Stimulated activated CD4-positive, alpha-beta T cell treated with anti-CD3 and anti-CD28 coated beads, Interleukin-1b, Interleukin-23, amount 100 ng/mL, for 24 hours (primary cell): Measurements from ENCODE around the gene GAK.
"Not testable (repeated sequence)": the region's sequence is repeated elsewhere in the genome, so short reads cannot be mapped to it uniquely, and the experiment has no call there.

ENCODE experiments used
- DNase-seq, 4 experiments: peaks; one replicate each; pipeline ENCODE4 v3.0.0-alpha.2; 2020; ENCODE audit warnings: low read depth in 4 of 4, low spot score in 1 of 4

GAK gene

GRCh38 chr4:952881-953573, 20.9 kb upstream of the GAK start:
- no peak for DNase-seq

- no peak for DNase-seq
Observed at GRCh38 chr4:951594-952468, 19.7 kb upstream of the GAK start.

DNA sequence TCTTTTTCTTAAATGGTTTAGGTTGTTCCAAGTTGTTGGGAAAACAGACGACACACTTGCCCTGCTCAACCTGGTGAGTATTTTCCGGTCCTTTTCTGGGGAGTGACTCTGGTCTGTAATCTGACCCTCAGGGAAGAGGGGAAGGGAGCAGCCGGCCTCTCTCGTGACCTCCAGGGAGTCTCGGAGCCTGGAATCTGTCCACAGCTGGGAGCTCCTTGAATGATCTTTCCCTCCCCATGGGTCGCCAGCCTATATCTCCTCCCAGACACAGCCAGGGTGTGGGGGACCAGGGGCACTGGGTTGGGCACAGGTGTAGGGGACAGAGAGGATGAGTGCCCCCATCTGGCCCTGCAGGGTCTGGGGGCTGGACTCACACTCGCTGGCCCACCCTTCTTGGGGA, 19.1 kb upstream of the GAK start:
- DNase-seq: no peak

DNA sequence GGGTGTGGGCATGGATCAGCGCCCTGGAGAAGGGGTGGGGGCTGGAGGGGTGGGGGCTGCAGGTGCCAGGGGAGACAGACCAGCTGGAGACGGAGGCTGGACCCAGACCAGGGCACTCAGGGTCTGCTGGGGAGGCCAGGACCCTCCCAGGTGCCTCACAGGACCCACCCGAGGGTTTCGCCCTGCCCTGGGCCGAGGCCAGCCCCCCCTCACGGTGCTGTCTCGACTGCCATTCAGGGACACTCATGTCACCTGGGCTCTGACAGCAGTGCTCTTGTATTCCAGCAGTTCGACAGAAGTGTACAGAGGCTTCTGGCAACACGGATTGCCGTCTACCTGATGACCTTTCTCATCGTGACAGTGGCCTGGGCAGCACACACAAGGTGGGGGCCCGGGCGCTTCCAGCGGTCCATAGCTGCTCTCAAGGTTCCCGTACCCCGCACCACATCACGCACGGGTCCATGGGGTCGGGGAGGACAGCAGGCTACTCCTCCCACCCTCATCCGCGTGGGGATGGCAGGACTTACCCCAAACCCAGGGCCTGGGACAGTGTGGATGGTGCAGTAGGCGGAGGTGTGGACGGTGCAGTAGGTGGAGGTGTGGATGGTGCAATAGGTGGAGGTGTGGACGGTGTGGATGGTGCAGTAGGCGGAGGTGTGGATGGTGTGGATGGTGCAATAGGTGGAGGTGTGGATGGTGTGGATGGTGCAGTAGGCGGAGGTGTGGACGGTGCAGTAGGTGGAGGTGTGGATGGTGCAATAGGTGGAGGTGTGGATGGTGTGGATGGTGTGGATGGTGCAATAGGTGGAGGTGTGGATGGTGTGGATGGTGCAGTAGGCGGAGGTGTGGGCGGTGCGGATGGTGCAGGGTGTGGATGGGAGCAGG, 18.3 kb upstream of the GAK start:
- DNase-seq: no peak

DNA sequence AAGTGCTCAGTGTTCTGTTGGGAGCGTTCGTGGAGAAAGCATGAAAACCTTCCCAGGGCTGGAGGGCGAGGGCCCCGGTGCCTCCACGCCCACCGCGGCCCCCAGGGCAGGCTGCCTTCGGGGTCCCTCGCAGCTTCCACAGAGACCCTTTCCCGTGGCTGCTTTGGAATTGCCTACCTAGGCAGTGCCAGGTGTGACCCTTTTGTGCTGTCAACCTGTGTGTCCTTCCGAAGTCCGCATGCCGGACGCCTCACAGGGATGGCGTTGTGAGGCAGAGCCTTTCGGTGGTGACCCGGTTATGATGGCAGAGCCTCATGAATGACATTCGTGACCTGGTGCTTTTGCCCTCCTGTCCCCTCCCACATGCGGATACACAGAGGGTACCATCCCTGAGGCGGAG, 17.5 kb upstream of the GAK start:
- DNase-seq: no peak

- no peak for DNase-seq
Observed at GRCh38 chr4:948936-949300, 16.8 kb upstream of the GAK start.

DNA sequence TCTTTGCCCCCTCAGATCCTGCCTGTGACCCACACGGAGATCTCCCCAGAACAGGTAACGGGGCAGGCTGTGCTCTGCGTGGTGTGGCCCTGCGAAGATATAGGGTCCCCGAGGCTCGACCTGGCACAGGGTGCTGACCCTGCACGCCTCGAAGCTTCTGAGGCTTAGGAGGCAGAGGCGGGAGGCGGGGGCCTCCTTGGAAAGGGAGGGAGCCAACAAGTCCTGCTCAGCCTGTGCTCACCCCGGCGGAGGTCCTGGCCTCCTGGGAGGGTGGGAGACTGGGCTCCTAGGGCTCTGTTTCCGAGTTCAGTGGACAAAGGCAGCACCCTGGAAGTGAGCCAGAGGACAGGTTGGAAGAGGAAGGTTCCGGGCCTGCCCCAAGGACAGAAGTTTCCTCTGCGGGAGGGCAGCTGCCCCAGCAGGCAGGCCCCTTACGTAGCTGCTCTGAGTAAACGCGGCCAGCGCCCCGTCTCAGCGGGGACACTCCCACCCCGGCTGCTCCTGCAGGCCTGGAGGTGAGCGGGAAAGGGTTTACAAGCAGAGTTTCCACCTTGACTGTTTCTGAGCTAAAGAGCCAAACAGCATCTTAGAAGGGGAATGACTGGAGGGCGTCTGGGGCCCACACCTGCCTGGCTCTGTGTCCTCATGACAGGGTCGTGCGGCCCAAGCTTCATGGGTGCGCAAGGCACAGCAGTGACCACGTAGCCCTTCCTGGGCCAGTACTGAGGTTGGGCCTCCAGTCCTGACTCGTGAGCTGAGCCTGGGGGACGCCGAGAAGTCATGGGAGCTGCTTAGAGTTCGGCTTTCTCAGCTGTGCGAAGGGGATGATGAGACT, 16.2 kb upstream of the GAK start:
- no peak for DNase-seq

GRCh38 chr4:947491-947971, 15.4 kb upstream of the GAK start:
- no peak for DNase-seq

GRCh38 chr4:946517-947471, 14.7 kb upstream of the GAK start:
- DNase-seq: no peak

GRCh38 chr4:946103-946450, 14.0 kb upstream of the GAK start:
- no peak for DNase-seq

- DNase-seq: no peak
Observed at GRCh38 chr4:945274-946102, 13.4 kb upstream of the GAK start.

DNA sequence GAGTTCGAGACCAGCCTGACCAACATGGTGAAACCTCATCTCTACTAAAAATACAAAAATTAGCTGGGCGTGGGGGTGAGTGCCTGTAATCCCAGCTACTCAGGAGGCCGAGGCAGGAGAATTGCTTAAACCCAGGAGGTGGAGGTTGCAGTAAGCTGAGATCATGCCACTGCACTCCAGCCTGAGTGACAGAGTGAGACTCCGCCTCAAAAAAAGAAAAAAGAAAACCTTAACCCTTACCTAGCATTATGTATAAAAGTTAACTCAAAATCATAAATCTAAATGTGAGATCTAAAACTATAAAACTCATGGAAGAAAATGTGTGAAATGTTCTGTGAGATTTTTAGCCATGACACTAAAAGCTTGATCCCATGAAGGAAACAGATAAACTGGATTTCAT, 7.4 kb upstream of the GAK start:
- not testable (repeated sequence) for DNase-seq

DNA sequence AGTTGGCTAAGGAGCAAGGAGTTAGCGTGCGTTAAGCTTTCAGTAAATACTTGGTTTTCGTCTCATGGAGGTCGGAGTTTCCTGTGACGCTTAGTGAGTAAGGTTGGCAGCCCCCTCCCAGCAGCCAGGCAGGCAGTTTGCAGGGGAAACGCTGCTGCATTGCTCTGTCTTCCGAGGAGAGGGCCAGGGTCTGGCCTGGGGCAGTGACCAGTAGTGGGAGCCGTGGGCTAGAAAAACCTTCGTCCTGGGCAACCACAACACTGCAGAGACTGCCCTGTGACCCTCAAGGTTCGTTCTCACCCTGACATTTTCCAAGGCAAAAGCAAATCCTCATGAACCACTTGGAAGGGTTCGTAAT, 576 bp upstream of the GAK start:
- DNase-seq: no peak

- DNase-seq: no peak
Observed at GRCh38 chr4:931194-931959, 739 bp downstream of the GAK start.

DNA sequence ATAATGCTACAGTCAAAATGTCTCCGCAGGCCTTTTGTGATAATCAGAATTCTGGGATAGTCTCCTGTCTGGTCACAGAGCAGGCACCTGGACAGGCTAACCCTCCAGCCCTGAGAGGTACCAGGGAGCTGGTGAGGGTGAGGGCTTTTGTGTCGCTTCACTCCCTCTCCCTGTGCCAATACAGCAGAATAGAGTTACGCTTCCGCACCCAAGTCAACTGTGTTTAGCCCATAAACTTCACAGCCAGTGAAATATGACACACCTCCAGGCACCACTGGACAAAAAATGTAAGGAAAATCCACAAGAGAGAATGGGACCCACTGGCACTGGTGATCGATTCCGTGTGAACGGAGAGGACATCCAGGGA, 1.3 kb downstream of the GAK start:
- DNase-seq: no peak

GRCh38 chr4:930028-930551, 2.0 kb downstream of the GAK start:
- no peak for DNase-seq

DNA sequence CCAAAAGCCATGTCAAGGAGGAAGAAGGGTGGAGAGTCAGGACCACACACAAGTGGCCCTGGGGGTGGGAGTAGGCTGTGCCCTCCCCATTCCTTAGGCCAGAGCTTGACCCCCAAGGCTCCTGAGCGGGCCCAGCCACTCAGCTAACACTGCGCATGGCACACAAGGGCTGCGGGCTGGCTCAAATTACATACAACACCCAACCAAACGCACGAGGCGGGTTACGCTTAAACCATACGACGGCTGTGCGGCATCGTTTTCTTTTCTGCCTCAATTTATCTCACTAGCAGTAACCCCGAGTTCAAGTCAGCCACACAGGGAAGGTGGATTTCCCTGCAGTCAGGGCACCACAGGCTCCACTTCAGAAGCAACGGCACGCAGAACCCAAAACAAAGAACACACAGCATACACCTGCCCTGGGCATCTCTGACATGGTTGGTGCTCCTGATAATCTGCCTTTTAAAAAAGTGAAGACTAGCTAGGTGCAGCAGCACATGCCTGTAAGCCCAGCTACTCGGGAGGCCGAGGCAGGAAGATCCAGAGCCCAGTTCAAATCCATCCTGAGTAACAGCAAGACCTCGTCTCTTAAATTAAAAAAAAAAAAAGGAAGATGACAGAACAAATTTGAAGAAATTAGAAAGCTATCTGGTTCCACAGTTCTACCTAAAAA, 2.9 kb downstream of the GAK start:
- no peak for DNase-seq
